ENCODE measurements around the gene POLR2C. TPM values are rescaled to one million over a fixed set of nuclear protein-coding genes. Genes with fewer than 3 reads are reported as not detected.

Gene POLR2C
- total and polyA plus RNA-seq, 2 of the 13 experiments (the other 11 are each of a cell fraction or from before 2014, with no cell fraction given): 104 to 216 TPM

GRCh38 chr16:57462209-57462977 lies at the start of gene POLR2C (continued):
- no peak for TF ChIP-seq ZNF597 (CRISPR knock-in tag; IDR thresholded peaks at IDR 0.05)
- TF ChIP-seq, protein P1, sequence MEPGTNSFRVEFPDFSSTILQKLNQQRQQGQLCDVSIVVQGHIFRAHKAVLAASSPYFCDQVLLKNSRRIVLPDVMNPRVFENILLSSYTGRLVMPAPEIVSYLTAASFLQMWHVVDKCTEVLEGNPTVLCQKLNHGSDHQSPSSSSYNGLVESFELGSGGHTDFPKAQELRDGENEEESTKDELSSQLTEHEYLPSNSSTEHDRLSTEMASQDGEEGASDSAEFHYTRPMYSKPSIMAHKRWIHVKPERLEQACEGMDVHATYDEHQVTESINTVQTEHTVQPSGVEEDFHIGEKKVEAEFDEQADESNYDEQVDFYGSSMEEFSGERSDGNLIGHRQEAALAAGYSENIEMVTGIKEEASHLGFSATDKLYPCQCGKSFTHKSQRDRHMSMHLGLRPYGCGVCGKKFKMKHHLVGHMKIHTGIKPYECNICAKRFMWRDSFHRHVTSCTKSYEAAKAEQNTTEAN (CRISPR knock-in tag; conservative IDR thresholded peaks at IDR 0.05): peak; percentile 85
- TF ChIP-seq NFE2L1 (CRISPR knock-in tag; IDR thresholded peaks at IDR 0.05; ENCODE audit: borderline replicate concordance): 0 out of 2 replicates have a peak, but pooled peaks have one; percentile 73
- TF ChIP-seq SMAD9 (CRISPR knock-in tag; IDR thresholded peaks at IDR 0.05): no peak
- no peak for TF ChIP-seq ZEB1 (IDR thresholded peaks at IDR 0.05; ENCODE audit: insufficient replicate concordance, low read depth)
- no peak for TF ChIP-seq LCORL (IDR thresholded peaks at IDR 0.05)
- peak; percentile 77 for TF ChIP-seq LCORL (CRISPR knock-in tag; IDR thresholded peaks at IDR 0.05)
- TF ChIP-seq ATF4 (CRISPR knock-in tag; IDR thresholded peaks at IDR 0.05): peak in 1 of 2 experiments; percentile 83; a peak in 2 of 4 replicates
- TF ChIP-seq, protein P2, sequence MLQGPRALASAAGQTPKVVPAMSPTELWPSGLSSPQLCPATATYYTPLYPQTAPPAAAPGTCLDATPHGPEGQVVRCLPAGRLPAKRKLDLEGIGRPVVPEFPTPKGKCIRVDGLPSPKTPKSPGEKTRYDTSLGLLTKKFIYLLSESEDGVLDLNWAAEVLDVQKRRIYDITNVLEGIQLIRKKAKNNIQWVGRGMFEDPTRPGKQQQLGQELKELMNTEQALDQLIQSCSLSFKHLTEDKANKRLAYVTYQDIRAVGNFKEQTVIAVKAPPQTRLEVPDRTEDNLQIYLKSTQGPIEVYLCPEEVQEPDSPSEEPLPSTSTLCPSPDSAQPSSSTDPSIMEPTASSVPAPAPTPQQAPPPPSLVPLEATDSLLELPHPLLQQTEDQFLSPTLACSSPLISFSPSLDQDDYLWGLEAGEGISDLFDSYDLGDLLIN (CRISPR knock-in tag; IDR thresholded peaks at IDR 0.05; ENCODE audit: borderline replicate concordance): no peak; the same call in 1 of the 2 replicates
- TF ChIP-seq SYNCRIP (IDR thresholded peaks at IDR 0.05; ENCODE audit: insufficient read depth, low read depth, low read length): no peak
- peak; percentile 84 for TF ChIP-seq TEAD3 (CRISPR knock-in tag; optimal IDR thresholded peaks at IDR 0.05; ENCODE audit: borderline replicate concordance)
- TF ChIP-seq FLYWCH1 (CRISPR knock-in tag; IDR thresholded peaks at IDR 0.05): no peak
- TF ChIP-seq NR2F6 (IDR thresholded peaks at IDR 0.05): no peak; the same call in 1 of the 2 replicates
- peak; percentile 78 for TF ChIP-seq NR2F6 (CRISPR knock-in tag; IDR thresholded peaks at IDR 0.05)
- peak; percentile 96 for TF ChIP-seq ZFP41 (CRISPR knock-in tag; IDR thresholded peaks at IDR 0.05; ENCODE audit: borderline replicate concordance)
- peak; percentile 78 for TF ChIP-seq FOSL2 (CRISPR knock-in tag; IDR thresholded peaks at IDR 0.05)
- 0 out of 2 replicates have a peak, but pooled peaks have one; percentile 43 for TF ChIP-seq NR3C1 (CRISPR knock-in tag; IDR thresholded peaks at IDR 0.05)
- no peak for TF ChIP-seq ZNF484 (CRISPR knock-in tag; IDR thresholded peaks at IDR 0.05; ENCODE audit: borderline replicate concordance, low read depth)
- TF ChIP-seq ZNF550 (CRISPR knock-in tag; IDR thresholded peaks at IDR 0.05; ENCODE audit: borderline replicate concordance): 0 out of 2 replicates have a peak, but pooled peaks have one; percentile 87
- TF ChIP-seq PITX1 (CRISPR knock-in tag; IDR thresholded peaks at IDR 0.05): peak; percentile 69
- TF ChIP-seq ZFP37 (CRISPR knock-in tag; IDR thresholded peaks at IDR 0.05; ENCODE audit: borderline replicate concordance): peak; percentile 76; the same call in 1 of the 2 replicates
- TF ChIP-seq ZNF639 (CRISPR knock-in tag; conservative IDR thresholded peaks at IDR 0.05): peak; percentile 93
- TF ChIP-seq, protein P3, sequence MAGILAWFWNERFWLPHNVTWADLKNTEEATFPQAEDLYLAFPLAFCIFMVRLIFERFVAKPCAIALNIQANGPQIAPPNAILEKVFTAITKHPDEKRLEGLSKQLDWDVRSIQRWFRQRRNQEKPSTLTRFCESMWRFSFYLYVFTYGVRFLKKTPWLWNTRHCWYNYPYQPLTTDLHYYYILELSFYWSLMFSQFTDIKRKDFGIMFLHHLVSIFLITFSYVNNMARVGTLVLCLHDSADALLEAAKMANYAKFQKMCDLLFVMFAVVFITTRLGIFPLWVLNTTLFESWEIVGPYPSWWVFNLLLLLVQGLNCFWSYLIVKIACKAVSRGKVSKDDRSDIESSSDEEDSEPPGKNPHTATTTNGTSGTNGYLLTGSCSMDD (CRISPR knock-in tag; IDR thresholded peaks at IDR 0.05): no peak
